Activated T-helper 2 cell treated with anti-CD3 and anti-CD28 coated beads, Interferon-gamma antibody, Interleukin-2, Interleukin-4, amounts not matched to agents 10 μg/mL and 5 μg/mL and 100 μg/mL, durations not matched to agents 14 hours and 24 hours and 36 hours (primary cell): ENCODE results near the gene VEGFA. TPM values are rescaled to one million over a fixed set of nuclear protein-coding genes. Genes with fewer than 3 reads are reported as not detected.

Experiments
- DNase-seq: peaks from one replicate; pipeline ENCODE4 v3.0.0; 2021; ENCODE audit warnings: low spot score
- H3K27ac Mint-ChIP-seq: one replicate; pipeline ENCODE4 v1.8.0; 2021; ENCODE audit warnings: mixed read lengths
- H3K27me3 Mint-ChIP-seq: one replicate; pipeline ENCODE4 v1.8.0; 2021; ENCODE audit warnings: low read depth, mixed read lengths
- H3K36me3 Mint-ChIP-seq: one replicate; pipeline ENCODE4 v1.8.0; 2021; ENCODE audit warnings: low read depth, mixed read lengths
- H3K4me1 Mint-ChIP-seq: one replicate; pipeline ENCODE4 v1.8.0; 2021; ENCODE audit warnings: low read depth, mixed read lengths
- H3K4me3 Mint-ChIP-seq: one replicate; pipeline ENCODE4 v1.8.0; 2021; ENCODE audit warnings: low read depth, mild to moderate bottlenecking, moderate library complexity, mixed read lengths
- H3K9me3 Mint-ChIP-seq: one replicate; pipeline ENCODE4 v1.8.0; 2021; ENCODE audit warnings: mixed read lengths
- intact Hi-C: fragments of 100-400 bp; cut with micrococcal nuclease; formaldehyde crosslinking; loops from one replicate; pipeline ENCODE4 v1.15.1; 2023
- total RNA-seq: library from RNA; stranded (reverse); gene quantifications from 2 replicates; pipeline ENCODE4 v1.2.3, GENCODE V29; 2022

Gene VEGFA
- total RNA-seq, 1 donor from 2014 or later: 50.7 TPM

- H3K36me3 Mint-ChIP-seq: no peaks in the 10 kb centered on the region
- peaks cover 4% of the 10 kb centered on the region for H3K27me3 Mint-ChIP-seq
- intact Hi-C loops: no loop called here
- no peak overlapping the region for H3K27ac Mint-ChIP-seq
- no peak for DNase-seq
- H3K9me3 Mint-ChIP-seq: no peaks in the 10 kb centered on the region
- no peak overlapping the region for H3K4me3 Mint-ChIP-seq
- no peaks in the 10 kb centered on the region for H3K4me1 Mint-ChIP-seq
These were observed 28.2 kb upstream of the VEGFA start for GRCh38 chr6:43741829-43742228.

- Mint-ChIP-seq H3K4me1 (no peaks in the 10 kb centered on the region), H3K27ac (no peak overlapping the region), H3K36me3 (no peaks in the 10 kb centered on the region), H3K9me3 (no peaks in the 10 kb centered on the region), H3K4me3 (no peak overlapping the region), H3K27me3 (peaks cover 5% of the 10 kb centered on the region)
- intact Hi-C loops: no loop called here
- no peak for DNase-seq
These were observed 27.7 kb upstream of the VEGFA start for GRCh38 chr6:43742285-43742684.

GRCh38 chr6:43742931-43743632 lies 26.9 kb upstream of the VEGFA start:
- peaks cover 10% of the 10 kb centered on the region for H3K27me3 Mint-ChIP-seq
- H3K4me3 Mint-ChIP-seq: no peak overlapping the region
- no peaks in the 10 kb centered on the region for H3K4me1 Mint-ChIP-seq
- no peak overlapping the region for H3K27ac Mint-ChIP-seq
- H3K9me3 Mint-ChIP-seq: no peaks in the 10 kb centered on the region
- DNase-seq: no peak
- intact Hi-C loops: no loop called here
- H3K36me3 Mint-ChIP-seq: no peaks in the 10 kb centered on the region

- DNase-seq: no peak
- peaks cover 15% of the 10 kb centered on the region for H3K27me3 Mint-ChIP-seq
- H3K4me3 Mint-ChIP-seq: no peak overlapping the region
- no peaks in the 10 kb centered on the region for H3K4me1 Mint-ChIP-seq
- intact Hi-C loops: no loop called here
- H3K9me3 Mint-ChIP-seq: no peaks in the 10 kb centered on the region
- no peak overlapping the region for H3K27ac Mint-ChIP-seq
- H3K36me3 Mint-ChIP-seq: no peaks in the 10 kb centered on the region
These were observed 26.2 kb upstream of the VEGFA start for GRCh38 chr6:43743682-43744381.

- DNase-seq: no peak
- Mint-ChIP-seq H3K36me3 (no peaks in the 10 kb centered on the region), H3K27ac (no peak overlapping the region), H3K27me3 (peaks cover 15% of the 10 kb centered on the region), H3K9me3 (no peaks in the 10 kb centered on the region), H3K4me3 (no peak overlapping the region), H3K4me1 (no peaks in the 10 kb centered on the region)
- intact Hi-C loops: no loop called here
These were observed 25.5 kb upstream of the VEGFA start for GRCh38 chr6:43744491-43744890.

- intact Hi-C loops: no loop called here
- Mint-ChIP-seq H3K9me3 (no peaks in the 10 kb centered on the region), H3K4me3 (no peak overlapping the region), H3K4me1 (no peaks in the 10 kb centered on the region), H3K36me3 (no peaks in the 10 kb centered on the region), H3K27ac (no peak overlapping the region), H3K27me3 (peaks cover 17% of the 10 kb centered on the region)
- no peak for DNase-seq
These were observed 24.9 kb upstream of the VEGFA start for GRCh38 chr6:43744931-43745727.

- Mint-ChIP-seq H3K27me3 (peaks cover 17% of the 10 kb centered on the region), H3K4me1 (no peaks in the 10 kb centered on the region), H3K36me3 (no peaks in the 10 kb centered on the region), H3K9me3 (no peaks in the 10 kb centered on the region), H3K27ac (no peak overlapping the region), H3K4me3 (no peak overlapping the region)
- intact Hi-C loops: no loop called here
- no peak for DNase-seq
These were observed 23.9 kb upstream of the VEGFA start for GRCh38 chr6:43746071-43746470.

- Mint-ChIP-seq H3K9me3 (no peaks in the 10 kb centered on the region), H3K27me3 (peaks cover 17% of the 10 kb centered on the region), H3K36me3 (no peaks in the 10 kb centered on the region), H3K27ac (no peak overlapping the region), H3K4me3 (no peak overlapping the region), H3K4me1 (no peaks in the 10 kb centered on the region)
- DNase-seq: no peak
- intact Hi-C loops: no loop called here
These were observed 23.4 kb upstream of the VEGFA start for GRCh38 chr6:43746613-43747102.

GRCh38 chr6:43747784-43748183 lies 22.2 kb upstream of the VEGFA start:
- no peak overlapping the region for H3K27ac Mint-ChIP-seq
- intact Hi-C loops: no loop called here
- no peak for DNase-seq
- H3K27me3 Mint-ChIP-seq: peaks cover 17% of the 10 kb centered on the region
- no peak overlapping the region for H3K4me3 Mint-ChIP-seq
- no peaks in the 10 kb centered on the region for H3K9me3 Mint-ChIP-seq
- H3K4me1 Mint-ChIP-seq: no peaks in the 10 kb centered on the region
- H3K36me3 Mint-ChIP-seq: no peaks in the 10 kb centered on the region

- intact Hi-C loops: no loop called here
- DNase-seq: no peak
- Mint-ChIP-seq H3K4me1 (no peaks in the 10 kb centered on the region), H3K4me3 (no peak overlapping the region), H3K27me3 (peaks cover 18% of the 10 kb centered on the region), H3K27ac (no peak overlapping the region), H3K9me3 (no peaks in the 10 kb centered on the region), H3K36me3 (no peaks in the 10 kb centered on the region)
These were observed 21.2 kb upstream of the VEGFA start for GRCh38 chr6:43748765-43749164.

- peaks cover 18% of the 10 kb centered on the region for H3K27me3 Mint-ChIP-seq
- DNase-seq: no peak
- H3K4me3 Mint-ChIP-seq: no peak overlapping the region
- H3K36me3 Mint-ChIP-seq: no peaks in the 10 kb centered on the region
- intact Hi-C loops: no loop called here
- no peak overlapping the region for H3K27ac Mint-ChIP-seq
- H3K4me1 Mint-ChIP-seq: no peaks in the 10 kb centered on the region
- H3K9me3 Mint-ChIP-seq: no peaks in the 10 kb centered on the region
These were observed 20.6 kb upstream of the VEGFA start for GRCh38 chr6:43749461-43749860.

- Mint-ChIP-seq H3K27me3 (peaks cover 20% of the 10 kb centered on the region), H3K4me3 (no peak overlapping the region)
- intact Hi-C loops: no loop called here
These were observed 19.4 kb upstream of the VEGFA start for GRCh38 chr6:43750622-43751021.

More at GRCh38 chr6:43750622-43751021, 19.4 kb upstream of the VEGFA start:
- H3K4me1 Mint-ChIP-seq: no peaks in the 10 kb centered on the region
- no peak for DNase-seq
- no peaks in the 10 kb centered on the region for H3K9me3 Mint-ChIP-seq
- H3K27ac Mint-ChIP-seq: no peak overlapping the region
- no peaks in the 10 kb centered on the region for H3K36me3 Mint-ChIP-seq
